ENCODE data around the gene CCDC93.

The CCDC93 gene

GRCh38 chr2:117987121-117987520 is 26.7 kb downstream of the CCDC93 start:
- DNase-seq (ENCODE audit: low read depth in 2 of 2): no peak

- no peak for DNase-seq (ENCODE audit: low read depth in 2 of 2)
Measured at GRCh38 chr2:117985092-117985491, 28.8 kb downstream of the CCDC93 start.

- DNase-seq (ENCODE audit: low read depth in 2 of 2): no peak
Measured at GRCh38 chr2:117984208-117984607, 29.7 kb downstream of the CCDC93 start.

GRCh38 chr2:117983040-117983439 is 30.8 kb downstream of the CCDC93 start:
- DNase-seq (ENCODE audit: low read depth in 2 of 2): no peak

GRCh38 chr2:117982376-117983033 is 31.4 kb downstream of the CCDC93 start:
- DNase-seq (ENCODE audit: low read depth in 2 of 2): no peak

- DNase-seq (ENCODE audit: low read depth in 2 of 2): no peak
Measured at GRCh38 chr2:117981810-117982209, 32.1 kb downstream of the CCDC93 start.

- no peak for DNase-seq (ENCODE audit: low read depth in 2 of 2)
Measured at GRCh38 chr2:117980783-117981676, 32.8 kb downstream of the CCDC93 start.

- DNase-seq (ENCODE audit: low read depth in 2 of 2): no peak
Measured at GRCh38 chr2:117979911-117980701, 33.8 kb downstream of the CCDC93 start.

- no peak for DNase-seq (ENCODE audit: low read depth in 2 of 2)
Measured at GRCh38 chr2:117977696-117978095, 36.2 kb downstream of the CCDC93 start.

GRCh38 chr2:117976581-117976980 is 37.3 kb downstream of the CCDC93 start:
- DNase-seq (ENCODE audit: low read depth in 2 of 2): no peak

- no peak for DNase-seq (ENCODE audit: low read depth in 2 of 2)
Measured at GRCh38 chr2:117973498-117974082, 40.3 kb downstream of the CCDC93 start.

GRCh38 chr2:117972476-117973123 is 41.3 kb downstream of the CCDC93 start:
- DNase-seq (ENCODE audit: low read depth in 2 of 2): no peak

- no peak for DNase-seq (ENCODE audit: low read depth in 2 of 2)
Measured at GRCh38 chr2:117968722-117969121, 45.1 kb downstream of the CCDC93 start.

- no peak for DNase-seq (ENCODE audit: low read depth in 2 of 2)
Measured at GRCh38 chr2:117967977-117968718, 45.7 kb downstream of the CCDC93 start.

GRCh38 chr2:117963446-117963845 is 50.4 kb downstream of the CCDC93 start:
- DNase-seq (ENCODE audit: low read depth in 2 of 2): no peak

GRCh38 chr2:117961201-117961600 is 52.7 kb downstream of the CCDC93 start:
- no peak for DNase-seq (ENCODE audit: low read depth in 2 of 2)

- no peak for DNase-seq (ENCODE audit: low read depth in 2 of 2)
Measured at GRCh38 chr2:117960231-117960630, 53.6 kb downstream of the CCDC93 start.

GRCh38 chr2:117958186-117958585 is 55.7 kb downstream of the CCDC93 start:
- no peak for DNase-seq (ENCODE audit: low read depth in 2 of 2)

GRCh38 chr2:117957616-117958015 is 56.3 kb downstream of the CCDC93 start:
- DNase-seq (ENCODE audit: low read depth in 2 of 2): no peak

GRCh38 chr2:117956036-117956796 is 57.7 kb downstream of the CCDC93 start:
- DNase-seq (ENCODE audit: low read depth in 2 of 2): no peak

All from stimulated activated CD4-positive, alpha-beta T cell treated with anti-CD3 and anti-CD28 coated beads, Interleukin-4, amount 100 ng/mL, for 48 hours (primary cell).